A673 (cell line): ENCODE results near the gene KCTD5. TPM values are rescaled to one million over a fixed set of nuclear protein-coding genes. Genes with fewer than 3 reads are reported as not detected.

Source experiments
- BruUV-seq: library from RNA; stranded (reverse); fragments of 400-500 nt; replicated peaks from 2 replicates; lab custom pipeline; 2021; lab: Mats Ljungman, UMichigan
- CTCF ChIA-PET: fragments of 300-600 bp; sonication (Branson Sonifier 250); formaldehyde crosslinking; loops from one replicate; lab custom pipeline; 2022; ENCODE audit warnings: antibody characterized with exemption; lab: Charles Lee
- POLR2A ChIA-PET: fragments of 300-600 bp; sonication (Branson Sonifier 250); formaldehyde crosslinking; loops from one replicate; lab custom pipeline; 2022; ENCODE audit warnings: antibody characterized with exemption; ENCODE audit not compliant: low non-redundant PET; lab: Charles Lee
- DNase-seq: peaks from one replicate; pipeline ENCODE4 v3.0.0-alpha.2; 2015; ENCODE audit warnings: low spot score
- H3K27ac ChIP-seq: fragments of 200-600 bp; sonication (generic); 2 replicates; pipeline ENCODE4 v1.5.1; 2016; ENCODE audit warnings: mixed run types, low read depth, mild to moderate bottlenecking, mixed read lengths, antibody characterized with exemption, low read length; ENCODE audit not compliant: poor library complexity, severe bottlenecking
- H3K27me3 ChIP-seq: fragments of 200-600 bp; sonication (generic); replicated peaks from 2 replicates; pipeline ENCODE4 v1.6.1; 2017; ENCODE audit warnings: mixed run types, low read depth, mild to moderate bottlenecking, mixed read lengths, antibody characterized with exemption, low read length; ENCODE audit not compliant: insufficient read depth, poor library complexity
- H3K36me3 ChIP-seq: fragments of 200-600 bp; sonication (generic); 2 replicates; pipeline ENCODE4 v1.6.1; 2016; ENCODE audit warnings: mixed run types, mild to moderate bottlenecking, mixed read lengths, antibody characterized with exemption, low read length; ENCODE audit not compliant: insufficient read depth, poor library complexity, severe bottlenecking
- H3K4me1 ChIP-seq: fragments of 200-600 bp; sonication (generic); 2 replicates; pipeline ENCODE4 v1.6.1; 2017; ENCODE audit warnings: mixed run types, mild to moderate bottlenecking, mixed read lengths, antibody characterized with exemption, low read length; ENCODE audit not compliant: insufficient read depth, poor library complexity, severe bottlenecking
- H3K4me3 ChIP-seq: fragments of 200-600 bp; sonication (generic); 2 replicates; pipeline ENCODE4 v1.5.1; 2016; ENCODE audit warnings: low read depth, mixed run types, mild to moderate bottlenecking, mixed read lengths, low read length; ENCODE audit not compliant: poor library complexity, severe bottlenecking
- H3K9me3 ChIP-seq: fragments of 200-600 bp; sonication (generic); 2 replicates; pipeline ENCODE4 v1.6.1; 2016; ENCODE audit warnings: mixed run types, low read depth, mild to moderate bottlenecking, mixed read lengths, antibody characterized with exemption, low read length; ENCODE audit not compliant: poor library complexity, severe bottlenecking
- CTCF ChIP-seq: fragments of 300-800, 200-600 bp; sonication (generic); conservative IDR thresholded peaks from 2 replicates; pipeline ENCODE4 v1.5.1; 2017; ENCODE audit warnings: low read depth, mild to moderate bottlenecking, antibody characterized with exemption, low read length, moderate library complexity, mixed read lengths
- EZH2 ChIP-seq: fragments of 200-600 bp; sonication (generic); IDR thresholded peaks from 2 replicates; pipeline ENCODE4 v1.6.1; 2017; ENCODE audit warnings: borderline replicate concordance, low read depth, mild to moderate bottlenecking, mixed read lengths, antibody characterized with exemption, low read length; ENCODE audit not compliant: poor library complexity, severe bottlenecking
- intact Hi-C: fragments of 100-400 bp; cut with micrococcal nuclease; formaldehyde crosslinking; loops from one replicate; pipeline ENCODE4 v1.10.0; 2022; ENCODE audit not compliant: unreplicated experiment
- total RNA-seq: library from RNA; stranded (reverse); gene quantifications from 2 replicates; pipeline ENCODE4 v1.2.3, GENCODE V29; 2021

Gene KCTD5
- total RNA-seq, 1 experiment from 2014 or later: 35.6 TPM

GRCh38 chr16:2709588-2709984, 27.3 kb downstream of the KCTD5 start:
- no peak for DNase-seq
- ChIA-PET CTCF (no interaction called here), POLR2A (interaction anchor here (0.7 kb wide), 1 partner anchor 610 kb away, joined by 4 read pairs; no protein-coding TSS in a partner anchor)
- TF ChIP-seq CTCF (no peak), EZH2 (no peak)
- peaks cover 14% of the 10 kb centered on the region for H3K36me3 ChIP-seq
- H3K9me3 ChIP-seq: no peaks in the 10 kb centered on the region
- no TSS peak for BruUV-seq
- no peaks in the 10 kb centered on the region for H3K27me3 ChIP-seq
- H3K27ac ChIP-seq: no peak overlapping the region
- intact Hi-C loops: no loop called here
- no peak overlapping the region for H3K4me3 ChIP-seq
- no peaks in the 10 kb centered on the region for H3K4me1 ChIP-seq

- Histone ChIP-seq H3K4me1 (no peaks in the 10 kb centered on the region), H3K9me3 (no peaks in the 10 kb centered on the region), H3K4me3 (no peak overlapping the region), H3K36me3 (peaks cover 14% of the 10 kb centered on the region), H3K27ac (no peak overlapping the region), H3K27me3 (no peaks in the 10 kb centered on the region)
- intact Hi-C loops: no loop called here
- no TSS peak for BruUV-seq
- DNase-seq: no peak
- TF ChIP-seq CTCF (no peak), EZH2 (no peak)
- CTCF ChIA-PET: no interaction called here
- POLR2A ChIA-PET: no interaction called here
Measured at GRCh38 chr16:2710021-2710710, 27.8 kb downstream of the KCTD5 start.

GRCh38 chr16:2710711-2711231, 28.4 kb downstream of the KCTD5 start:
- CTCF ChIA-PET: no interaction called here
- no peaks in the 10 kb centered on the region for H3K27me3 ChIP-seq
- no peak for DNase-seq
- intact Hi-C loops: no loop called here
- H3K36me3 ChIP-seq: peaks cover 14% of the 10 kb centered on the region
- no peak overlapping the region for H3K4me3 ChIP-seq
- POLR2A ChIA-PET: no interaction called here
- no peaks in the 10 kb centered on the region for H3K4me1 ChIP-seq
- TF ChIP-seq CTCF (no peak), EZH2 (no peak)
- H3K9me3 ChIP-seq: no peaks in the 10 kb centered on the region
- BruUV-seq: no TSS peak
- no peak overlapping the region for H3K27ac ChIP-seq
